Loucy (cell line): Measurements from ENCODE around the gene NCBP2.

Experiments
- CTCF ChIP-seq: fragments of 200-600 bp; sonication (generic); conservative IDR thresholded peaks from 2 replicates; pipeline ENCODE4 v1.5.1; 2014; ENCODE audit warnings: mild to moderate bottlenecking, antibody characterized with exemption, low read length
- EZH2phosphoT487 ChIP-seq: fragments of 200-600 bp; IDR thresholded peaks from 2 replicates; pipeline ENCODE4 v1.6.1; 2018; ENCODE audit warnings: antibody characterized with exemption, mild to moderate bottlenecking, moderate library complexity, borderline replicate concordance

GRCh38 chr3:196985954-196986885 is 43.9 kb upstream of the NCBP2 start:
- TF ChIP-seq CTCF (no peak), EZH2phosphoT487 (no peak)
